Thyroid gland (tissue), 4 donors: ENCODE results near the gene PRAMEF4.
"Not testable (repeated sequence)": the region's sequence is repeated elsewhere in the genome, so short reads cannot be mapped to it uniquely, and the experiment has no call there.

Experiments used
- POLR2A ChIP-seq, 2 donors: fragments of 450-650 bp; IDR thresholded peaks; one replicate each; pipeline ENCODE4 v1.6.1; 2017; ENCODE audit warnings: antibody characterized with exemption in 2 of 2, mild to moderate bottlenecking in 2 of 2, moderate library complexity in 1 of 2
- TF ChIP-seq, protein P1 (sequence below), 6 experiments: fragments of 200-600 bp in 3 of 6; fragments of 450-650 bp in 3 of 6; sonication (generic) in 3 of 6; IDR thresholded peaks; one replicate each; pipeline ENCODE4 v1.5.1; 2016 to 2019; ENCODE audit warnings: antibody characterized with exemption in 6 of 6, mild to moderate bottlenecking in 2 of 6, inconsistent platforms in 1 of 6, moderate library complexity in 1 of 6

DNA sequence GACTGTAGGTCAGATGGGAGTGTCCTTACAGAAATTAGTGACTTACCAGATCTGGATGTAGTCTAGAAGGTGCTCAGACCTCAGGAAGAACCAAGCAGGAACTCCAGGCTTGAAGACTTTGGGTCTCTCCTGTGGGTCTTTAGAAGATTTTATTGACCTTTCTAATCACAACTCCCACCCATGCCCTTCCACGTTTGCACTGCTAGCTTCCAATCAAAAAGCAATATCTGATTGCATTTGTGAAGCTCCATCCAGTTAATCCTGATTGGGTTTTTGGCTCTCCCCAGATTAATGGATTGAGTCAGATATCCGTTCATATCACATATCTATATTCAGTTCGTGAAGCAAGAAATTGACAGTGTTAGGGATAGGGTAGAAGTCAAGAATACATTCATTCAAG lies 54.7 kb downstream of the PRAMEF4 start, which contains the start of gene PRAMEF11:
- TF ChIP-seq, protein P1, sequence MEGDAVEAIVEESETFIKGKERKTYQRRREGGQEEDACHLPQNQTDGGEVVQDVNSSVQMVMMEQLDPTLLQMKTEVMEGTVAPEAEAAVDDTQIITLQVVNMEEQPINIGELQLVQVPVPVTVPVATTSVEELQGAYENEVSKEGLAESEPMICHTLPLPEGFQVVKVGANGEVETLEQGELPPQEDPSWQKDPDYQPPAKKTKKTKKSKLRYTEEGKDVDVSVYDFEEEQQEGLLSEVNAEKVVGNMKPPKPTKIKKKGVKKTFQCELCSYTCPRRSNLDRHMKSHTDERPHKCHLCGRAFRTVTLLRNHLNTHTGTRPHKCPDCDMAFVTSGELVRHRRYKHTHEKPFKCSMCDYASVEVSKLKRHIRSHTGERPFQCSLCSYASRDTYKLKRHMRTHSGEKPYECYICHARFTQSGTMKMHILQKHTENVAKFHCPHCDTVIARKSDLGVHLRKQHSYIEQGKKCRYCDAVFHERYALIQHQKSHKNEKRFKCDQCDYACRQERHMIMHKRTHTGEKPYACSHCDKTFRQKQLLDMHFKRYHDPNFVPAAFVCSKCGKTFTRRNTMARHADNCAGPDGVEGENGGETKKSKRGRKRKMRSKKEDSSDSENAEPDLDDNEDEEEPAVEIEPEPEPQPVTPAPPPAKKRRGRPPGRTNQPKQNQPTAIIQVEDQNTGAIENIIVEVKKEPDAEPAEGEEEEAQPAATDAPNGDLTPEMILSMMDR (IDR thresholded peaks at IDR 0.05), result not testable (repeated sequence)
- TF ChIP-seq POLR2A (IDR thresholded peaks at IDR 0.05), result not testable (repeated sequence)
